ENCODE results near the gene DBN1.

Gene DBN1

GRCh38 chr5:177477701-177478477, 4.5 kb upstream of the DBN1 start:
- DNase-seq (ENCODE audit: low spot score in 2 of 2), result no peak
- Histone ChIP-seq H3K36me3 (replicated peaks) (peaks cover 3% of the 10 kb centered on the region), H3K4me1 (peaks cover 3% of the 10 kb centered on the region; the same call in 1 of the 2 replicates), H3K4me3 (no peak overlapping the region), H3K9me3 (no peaks in the 10 kb centered on the region), H3K27me3 (ENCODE audit: low read depth) (no peaks in the 10 kb centered on the region)
- in situ Hi-C loops (cut with MboI; ENCODE audit: low sequenced_read_pairs), result no loop called here

DNA sequence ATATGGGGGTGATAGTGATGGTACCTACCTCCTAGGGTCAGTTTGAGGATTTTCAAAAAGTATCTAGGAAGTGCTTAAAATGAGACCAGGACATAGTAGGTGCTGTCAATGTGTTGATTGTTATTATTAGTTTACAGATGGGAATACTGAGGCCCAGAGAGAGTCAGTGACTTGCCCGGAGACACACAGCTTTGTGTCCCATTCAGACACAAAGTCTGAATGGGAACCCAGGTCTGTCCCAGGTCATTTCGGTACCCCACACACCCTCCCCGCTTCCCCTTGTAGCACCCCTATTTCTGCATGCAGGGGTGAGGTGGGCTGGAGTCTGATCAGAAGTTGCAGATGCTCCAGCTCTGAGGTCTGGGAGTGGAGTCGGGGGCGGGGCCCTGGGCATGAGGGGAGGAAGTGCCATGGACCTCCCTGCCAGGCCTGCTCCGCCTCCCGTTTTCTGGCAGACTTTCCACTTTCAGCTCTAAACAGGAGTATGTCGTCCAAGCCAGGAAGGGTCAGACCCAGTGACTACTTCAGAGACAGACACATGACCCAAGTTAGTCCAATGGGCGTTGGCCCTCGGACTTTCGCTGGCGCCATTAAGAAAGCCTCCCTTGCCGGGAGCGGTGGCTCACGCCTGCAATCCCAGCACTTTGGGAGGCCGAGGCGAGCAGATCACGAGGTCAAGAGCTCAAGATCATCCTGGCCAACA, 3.2 kb upstream of the DBN1 start:
- no peak overlapping the region for H3K4me3 ChIP-seq
- in situ Hi-C loops (cut with MboI; ENCODE audit: low sequenced_read_pairs), result no loop called here

DNA sequence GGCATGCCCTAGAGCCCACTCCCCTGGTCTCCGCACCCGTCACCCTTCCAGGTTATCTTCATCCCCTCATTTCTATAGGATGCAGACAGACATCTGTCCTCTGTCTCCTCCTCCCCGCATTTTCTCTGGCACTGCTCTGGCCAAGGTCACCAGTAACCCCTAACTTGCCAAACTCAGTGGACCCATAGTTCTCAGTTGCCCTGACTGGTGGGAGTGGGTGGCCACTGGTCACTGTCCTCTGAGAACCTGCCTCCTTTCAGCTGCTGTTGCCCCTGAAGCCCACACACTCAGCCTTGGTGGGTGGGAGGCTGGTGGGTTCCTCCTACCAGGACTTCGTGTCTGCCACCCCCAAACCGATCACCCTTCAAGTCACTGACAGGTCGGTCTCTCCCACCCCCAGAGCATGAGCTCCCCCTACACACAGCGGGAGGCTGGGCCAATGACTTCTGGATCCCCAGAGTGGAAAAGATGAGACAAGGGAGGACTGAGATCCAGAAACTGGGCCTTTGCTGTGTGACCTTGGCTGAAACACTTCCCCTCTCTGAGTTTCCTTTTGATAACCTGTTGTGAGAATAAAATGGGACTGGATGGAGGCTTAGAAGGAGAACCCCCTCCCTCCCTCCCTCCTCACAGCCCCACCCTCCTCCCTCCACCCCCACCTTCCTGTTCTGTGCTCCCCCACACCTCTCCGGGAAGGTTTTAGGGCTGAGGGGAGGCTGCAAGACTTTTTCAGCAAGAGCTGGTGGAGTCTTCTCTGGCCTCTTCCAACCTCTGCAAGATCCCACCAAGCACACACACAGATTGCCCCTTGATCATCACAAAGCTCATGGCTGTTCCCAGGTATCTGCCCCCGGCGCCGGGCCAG, 2.4 kb upstream of the DBN1 start:
- Histone ChIP-seq H3K4me3 (no peak overlapping the region), H3K27me3 (ENCODE audit: low read depth) (no peaks in the 10 kb centered on the region), H3K36me3 (replicated peaks) (peaks cover 9% of the 10 kb centered on the region), H3K4me1 (peaks cover 3% of the 10 kb centered on the region; the same call in 1 of the 2 replicates), H3K9me3 (no peaks in the 10 kb centered on the region)
- in situ Hi-C loops (cut with MboI; ENCODE audit: low sequenced_read_pairs), result no loop called here
- no peak for DNase-seq (ENCODE audit: low spot score in 2 of 2)

More for the DNA sequence above, 3.2 kb upstream of the DBN1 start:
- no peak for DNase-seq (ENCODE audit: low spot score in 2 of 2)
- no peaks in the 10 kb centered on the region for H3K27me3 ChIP-seq (ENCODE audit: low read depth)
- peaks cover 3% of the 10 kb centered on the region for H3K36me3 ChIP-seq (replicated peaks)
- no peaks in the 10 kb centered on the region for H3K9me3 ChIP-seq
- peaks cover 3% of the 10 kb centered on the region; the same call in 1 of the 2 replicates for H3K4me1 ChIP-seq

GRCh38 chr5:177474846-177475562, 1.6 kb upstream of the DBN1 start:
- in situ Hi-C loops (cut with MboI; ENCODE audit: low sequenced_read_pairs), result no loop called here
- Histone ChIP-seq H3K9me3 (no peaks in the 10 kb centered on the region), H3K27me3 (ENCODE audit: low read depth) (no peaks in the 10 kb centered on the region), H3K4me1 (peaks cover 3% of the 10 kb centered on the region; the same call in 1 of the 2 replicates), H3K36me3 (replicated peaks) (peaks cover 9% of the 10 kb centered on the region), H3K4me3 (no peak overlapping the region)
- DNase-seq (ENCODE audit: low spot score in 2 of 2), result no peak

DNA sequence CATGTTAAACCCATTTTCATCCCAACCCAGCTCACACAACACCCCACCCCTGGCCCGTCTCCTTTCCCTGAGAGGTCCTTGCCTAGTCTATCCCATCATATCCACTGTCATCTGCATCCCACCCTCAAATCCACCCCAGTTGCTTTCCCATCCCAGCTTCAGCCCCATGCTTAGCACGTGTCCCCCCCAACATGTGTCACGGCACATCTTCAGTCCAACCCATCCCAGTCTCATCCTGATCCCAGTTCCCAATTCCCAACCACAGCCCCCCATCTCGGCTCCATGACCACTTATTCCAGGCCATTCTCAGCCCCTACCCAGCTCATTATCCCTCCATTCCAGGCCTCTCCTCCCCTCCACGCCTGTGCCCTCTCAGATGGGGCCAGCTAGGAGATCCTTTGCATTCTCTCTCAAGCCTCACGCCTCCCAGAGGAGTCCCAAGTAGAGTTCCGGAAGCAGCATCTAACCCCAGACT, 605 bp upstream of the DBN1 start:
- in situ Hi-C loops (cut with MboI; ENCODE audit: low sequenced_read_pairs), result no loop called here
- Histone ChIP-seq H3K4me3 (no peak overlapping the region), H3K27me3 (ENCODE audit: low read depth) (no peaks in the 10 kb centered on the region), H3K4me1 (peaks cover 3% of the 10 kb centered on the region; the same call in 1 of the 2 replicates), H3K36me3 (replicated peaks) (peaks cover 15% of the 10 kb centered on the region), H3K9me3 (no peaks in the 10 kb centered on the region)
- no peak for DNase-seq (ENCODE audit: low spot score in 2 of 2)

DNA sequence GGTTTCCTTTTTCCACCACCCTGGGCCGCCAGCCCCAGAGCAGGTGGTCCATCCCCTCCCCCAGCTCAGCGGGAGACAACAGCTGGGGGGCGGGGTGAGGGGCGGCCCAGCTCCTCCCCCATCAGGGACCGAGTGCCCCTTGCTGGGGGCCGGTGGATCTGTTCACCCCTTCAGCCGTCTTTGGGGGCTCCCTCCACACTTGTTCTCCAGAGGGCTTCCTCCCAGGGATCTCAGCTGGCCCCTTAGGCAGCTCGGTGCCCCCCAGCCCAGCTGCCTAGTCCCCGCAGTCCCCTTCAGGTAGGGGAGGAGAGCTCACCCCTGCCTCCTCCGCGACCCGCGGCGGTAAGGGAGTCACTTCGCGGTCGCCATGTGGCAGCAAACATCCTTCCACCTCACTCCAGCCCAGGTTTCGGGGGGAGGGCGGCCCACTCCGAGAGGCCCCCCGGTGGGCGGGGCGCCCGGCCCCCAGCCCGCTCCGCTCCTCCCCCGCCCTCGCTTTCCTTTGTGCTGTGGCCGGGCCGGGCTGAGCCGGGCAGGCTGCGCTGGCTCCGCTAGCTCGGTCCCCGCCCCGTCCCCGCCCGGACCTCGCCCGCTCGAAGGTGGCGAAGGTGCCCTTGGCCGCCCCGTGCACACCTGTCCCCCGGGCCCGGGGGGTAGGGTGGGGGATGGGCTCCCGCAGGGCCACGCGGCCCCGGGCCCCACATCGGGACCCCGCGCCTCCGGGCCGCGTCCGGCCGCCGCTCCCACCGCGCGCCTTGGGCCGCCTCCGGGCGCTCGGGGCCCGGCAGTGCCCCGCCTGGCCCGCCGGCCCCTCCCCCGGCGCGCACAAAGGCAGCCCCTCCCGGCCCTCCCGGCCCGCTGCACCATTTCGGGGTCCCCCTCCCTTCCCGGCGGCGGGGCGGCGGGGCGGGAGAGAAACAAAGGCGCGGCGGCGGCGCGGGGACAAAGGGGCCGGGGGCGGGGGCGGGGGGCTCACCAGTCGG, 683 bp downstream of the DBN1 start:
- H3K9me3 ChIP-seq, result no peaks in the 10 kb centered on the region
- in situ Hi-C loops (cut with MboI; ENCODE audit: low sequenced_read_pairs), result no loop called here
- H3K4me1 ChIP-seq, result peaks cover 3% of the 10 kb centered on the region; the same call in 1 of the 2 replicates
- H3K36me3 ChIP-seq (replicated peaks), result peaks cover 22% of the 10 kb centered on the region
- DNase-seq (ENCODE audit: low spot score in 2 of 2), result peak; percentile 26 to 74
- H3K27me3 ChIP-seq (ENCODE audit: low read depth), result no peaks in the 10 kb centered on the region
- peak overlapping the region; percentile 61 for H3K4me3 ChIP-seq

DNA sequence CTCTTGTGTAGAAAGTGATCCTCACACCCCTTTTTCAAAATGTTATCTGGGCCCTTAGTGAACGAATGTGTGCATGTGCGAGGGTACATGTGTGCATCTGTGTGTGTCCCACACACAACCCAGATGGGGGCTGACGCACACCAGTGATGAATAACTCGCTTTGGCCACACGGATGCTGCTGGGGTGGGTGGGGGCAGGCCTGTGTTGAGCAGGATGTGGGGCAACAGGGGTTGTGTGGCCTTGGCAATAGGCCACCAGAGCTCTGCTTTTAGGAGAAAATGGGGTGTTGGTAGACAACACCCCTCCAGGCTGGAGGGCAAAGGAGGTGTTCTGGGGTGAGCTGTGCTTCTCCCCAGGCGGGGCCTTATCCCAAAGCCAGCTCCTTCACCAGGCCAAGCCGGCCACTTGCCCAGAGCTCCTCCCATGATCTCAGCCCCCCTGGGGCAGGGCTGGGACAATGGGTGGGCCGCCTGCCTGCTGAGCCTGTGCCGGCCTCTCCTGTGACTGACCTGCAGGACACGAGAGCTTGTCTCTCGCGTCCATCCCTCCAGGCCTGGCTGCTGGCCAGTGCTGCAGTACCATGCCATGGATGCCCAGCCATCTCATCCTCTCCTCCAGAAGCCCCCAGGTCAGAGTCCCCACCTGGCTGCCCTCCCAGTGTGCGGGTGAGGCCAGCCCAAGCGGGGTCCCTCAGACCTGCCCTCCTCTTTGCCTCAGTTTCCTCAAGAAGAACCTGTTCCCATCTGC, 1.7 kb downstream of the DBN1 start:
- in situ Hi-C loops (cut with MboI; ENCODE audit: low sequenced_read_pairs), result no loop called here
- DNase-seq (ENCODE audit: low spot score in 2 of 2), result peak in 1 of 2 experiments; percentile 30
- Histone ChIP-seq H3K4me1 (peaks cover 3% of the 10 kb centered on the region; the same call in 1 of the 2 replicates), H3K27me3 (ENCODE audit: low read depth) (no peaks in the 10 kb centered on the region), H3K36me3 (replicated peaks) (peaks cover 31% of the 10 kb centered on the region), H3K9me3 (no peaks in the 10 kb centered on the region), H3K4me3 (peak overlapping the region; percentile 61)

GRCh38 chr5:177470759-177471536, 2.5 kb downstream of the DBN1 start:
- no peak for DNase-seq (ENCODE audit: low spot score in 2 of 2)
- H3K4me1 ChIP-seq, result peaks cover 3% of the 10 kb centered on the region; the same call in 1 of the 2 replicates
- no peaks in the 10 kb centered on the region for H3K9me3 ChIP-seq
- H3K4me3 ChIP-seq, result no peak overlapping the region
- H3K36me3 ChIP-seq (replicated peaks), result peaks cover 40% of the 10 kb centered on the region
- no peaks in the 10 kb centered on the region for H3K27me3 ChIP-seq (ENCODE audit: low read depth)
- in situ Hi-C loops (cut with MboI; ENCODE audit: low sequenced_read_pairs), result no loop called here

- Histone ChIP-seq H3K4me1 (peaks cover 3% of the 10 kb centered on the region; the same call in 1 of the 2 replicates), H3K36me3 (replicated peaks) (peaks cover 50% of the 10 kb centered on the region), H3K27me3 (ENCODE audit: low read depth) (no peaks in the 10 kb centered on the region), H3K9me3 (no peaks in the 10 kb centered on the region), H3K4me3 (no peak overlapping the region)
- in situ Hi-C loops (cut with MboI; ENCODE audit: low sequenced_read_pairs), result no loop called here
- DNase-seq (ENCODE audit: low spot score in 2 of 2), result no peak
Measured at GRCh38 chr5:177469750-177470525, 3.5 kb downstream of the DBN1 start.

DNA sequence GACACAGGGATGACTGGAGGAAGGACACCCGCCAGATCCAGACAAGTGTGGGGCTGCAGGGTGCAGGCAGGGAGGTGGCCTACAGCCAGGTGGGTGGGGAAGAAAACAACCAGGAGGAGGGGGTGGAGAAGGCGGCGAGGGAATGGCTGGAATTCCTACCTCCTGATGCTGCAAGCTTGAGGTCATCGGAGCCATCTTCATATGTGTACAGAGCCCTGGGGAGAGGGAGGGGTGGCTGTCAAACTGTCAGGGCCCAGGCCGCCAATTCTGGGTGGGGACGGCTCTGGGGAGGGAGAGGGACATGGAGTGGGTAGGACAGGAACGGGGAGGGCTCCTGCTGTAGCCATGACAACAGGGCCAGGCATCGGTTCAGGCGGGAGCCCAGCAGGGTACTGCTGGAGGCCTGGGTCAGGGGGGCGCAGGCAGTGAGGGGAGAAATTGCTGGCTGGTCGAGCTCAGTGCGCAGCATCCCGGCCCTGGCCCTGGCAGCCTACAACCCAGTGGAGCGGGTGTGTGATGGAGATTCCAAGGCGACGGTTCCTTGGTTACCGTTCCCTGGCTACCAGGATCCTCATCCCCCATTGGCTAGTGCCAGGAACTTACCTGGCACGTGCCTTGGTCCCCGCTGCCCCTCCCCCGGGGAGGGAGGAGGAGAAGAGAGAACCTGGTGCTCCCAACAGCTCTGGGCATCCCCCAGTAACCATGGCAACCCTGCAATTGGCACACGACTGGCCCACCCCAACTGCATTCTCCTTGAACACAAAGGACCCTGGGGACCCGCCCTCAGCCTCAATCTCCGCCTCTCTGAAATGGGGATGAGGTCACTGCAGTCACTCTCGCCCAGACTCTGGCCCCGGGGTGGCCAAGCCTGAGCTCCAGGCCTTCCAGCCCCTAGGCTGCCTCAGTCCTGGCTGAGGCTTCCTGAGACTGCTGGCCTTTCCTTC, 4.5 kb downstream of the DBN1 start:
- DNase-seq (ENCODE audit: low spot score in 2 of 2), result peak in 1 of 2 experiments; percentile 49
- Histone ChIP-seq H3K27me3 (ENCODE audit: low read depth) (no peaks in the 10 kb centered on the region), H3K4me3 (no peak overlapping the region), H3K9me3 (no peaks in the 10 kb centered on the region), H3K4me1 (peaks cover 1% of the 10 kb centered on the region; the same call in 1 of the 2 replicates), H3K36me3 (replicated peaks) (peaks cover 57% of the 10 kb centered on the region)
- in situ Hi-C loops (cut with MboI; ENCODE audit: low sequenced_read_pairs), result no loop called here

Data from HAP-1 (cell line).